GM12878 (cell line): Measurements from ENCODE around the gene TGM6.

ENCODE experiments used
- CREB1 ChIP-seq: IDR thresholded peaks from 2 replicates; pipeline ENCODE4 v1.6.1; 2012; ENCODE audit warnings: low read depth, mild to moderate bottlenecking, inconsistent platforms
- EGR1 ChIP-seq, 2 experiments: IDR thresholded peaks; 1 replicate in 1 of 2; 2 replicates in 1 of 2; pipeline ENCODE4 v1.6.1; 2011 to 2012; ENCODE audit warnings: low read depth in 2 of 2, low read length in 2 of 2, borderline replicate concordance in 1 of 2, mild to moderate bottlenecking in 1 of 2, moderate library complexity in 1 of 2
- EZH2 ChIP-seq: IDR thresholded peaks from 2 replicates; pipeline ENCODE4 v1.6.1; 2012; ENCODE audit warnings: low read depth, mild to moderate bottlenecking, control low read depth, inconsistent platforms, low read length, borderline replicate concordance; ENCODE audit not compliant: control insufficient read depth
- IKZF2 ChIP-seq, 2 experiments: fragments of 450-650 bp; IDR thresholded peaks; 2 replicates each; pipeline ENCODE4 v1.6.1; 2017; ENCODE audit warnings: mild to moderate bottlenecking in 2 of 2, moderate library complexity in 2 of 2
- MTA2 ChIP-seq: fragments of 450-650 bp; IDR thresholded peaks from 2 replicates; pipeline ENCODE4 v1.6.1; 2016; ENCODE audit warnings: low read depth, mild to moderate bottlenecking, moderate library complexity
- RB1 ChIP-seq: fragments of 450-650 bp; formaldehyde crosslinking; IDR thresholded peaks from 2 replicates; pipeline ENCODE4 v1.6.1; 2017; ENCODE audit warnings: mild to moderate bottlenecking, borderline replicate concordance
- SMAD5 ChIP-seq: IDR thresholded peaks from 2 replicates; pipeline ENCODE4 v1.6.1; 2016; ENCODE audit warnings: antibody characterized with exemption, low read depth
- SP1 ChIP-seq: IDR thresholded peaks from one replicate; pipeline ENCODE4 v1.6.1; 2011; ENCODE audit warnings: low read depth, low read length
- STAT1 ChIP-seq: fragments of 450-650 bp; conservative IDR thresholded peaks from 2 replicates; pipeline ENCODE4 v1.6.1; 2014; ENCODE audit warnings: antibody characterized with exemption, mild to moderate bottlenecking
- ZZZ3 ChIP-seq: IDR thresholded peaks from 2 replicates; pipeline ENCODE4 v1.6.1; 2011; ENCODE audit warnings: low read depth; ENCODE audit not compliant: control insufficient read depth, insufficient read length
- TF ChIP-seq, protein P1 (sequence below), 3 experiments: IDR thresholded peaks in 2 of 3; conservative IDR thresholded peaks in 1 of 3; 2 replicates each; pipeline ENCODE4 v1.5.1; 2011; ENCODE audit warnings: low read depth in 3 of 3, low read length in 3 of 3, mild to moderate bottlenecking in 3 of 3, control low read depth in 2 of 3, moderate library complexity in 2 of 3, inconsistent platforms in 1 of 3, mixed read lengths in 1 of 3; ENCODE audit not compliant: control insufficient read depth in 2 of 3, insufficient read depth in 1 of 3; ENCODE audit errors: extremely low read depth in 1 of 3
- TF ChIP-seq, protein P2 (sequence below): IDR thresholded peaks from 2 replicates; pipeline ENCODE4 v1.6.1; 2012; ENCODE audit warnings: low read depth, low read length, improper control_type of control experiment
- TF ChIP-seq, protein P3 (sequence below): fragments of 450-650 bp; formaldehyde crosslinking; IDR thresholded peaks from 2 replicates; pipeline ENCODE4 v1.4.0; 2022; ENCODE audit warnings: mild to moderate bottlenecking, moderate library complexity
- TF ChIP-seq, protein P4 (sequence below): IDR thresholded peaks from 2 replicates; pipeline ENCODE4 v1.6.1; 2011; ENCODE audit warnings: low read depth, mild to moderate bottlenecking, low read length, moderate library complexity, borderline replicate concordance; ENCODE audit errors: extremely low read depth

DNA sequence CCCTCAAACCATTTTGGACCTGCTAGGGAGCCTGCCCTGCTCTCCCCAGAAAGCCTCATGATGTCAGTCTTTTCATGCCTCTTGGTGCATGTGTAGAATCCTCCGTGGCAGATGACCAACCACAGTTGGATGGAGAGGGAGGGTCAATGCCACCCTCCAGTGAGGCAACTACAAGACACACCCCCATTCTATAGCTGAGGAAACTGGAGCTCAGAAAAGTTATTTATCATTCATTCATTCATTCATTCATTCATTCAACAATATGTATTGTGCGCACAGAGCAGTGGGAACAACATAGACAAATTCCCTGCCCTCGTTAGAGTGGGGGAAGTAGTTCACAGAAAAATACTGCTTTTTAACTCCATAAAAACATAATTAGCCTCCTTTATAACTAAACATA is 73.1 kb downstream of the TGM6 start:
- TF ChIP-seq, protein P1, sequence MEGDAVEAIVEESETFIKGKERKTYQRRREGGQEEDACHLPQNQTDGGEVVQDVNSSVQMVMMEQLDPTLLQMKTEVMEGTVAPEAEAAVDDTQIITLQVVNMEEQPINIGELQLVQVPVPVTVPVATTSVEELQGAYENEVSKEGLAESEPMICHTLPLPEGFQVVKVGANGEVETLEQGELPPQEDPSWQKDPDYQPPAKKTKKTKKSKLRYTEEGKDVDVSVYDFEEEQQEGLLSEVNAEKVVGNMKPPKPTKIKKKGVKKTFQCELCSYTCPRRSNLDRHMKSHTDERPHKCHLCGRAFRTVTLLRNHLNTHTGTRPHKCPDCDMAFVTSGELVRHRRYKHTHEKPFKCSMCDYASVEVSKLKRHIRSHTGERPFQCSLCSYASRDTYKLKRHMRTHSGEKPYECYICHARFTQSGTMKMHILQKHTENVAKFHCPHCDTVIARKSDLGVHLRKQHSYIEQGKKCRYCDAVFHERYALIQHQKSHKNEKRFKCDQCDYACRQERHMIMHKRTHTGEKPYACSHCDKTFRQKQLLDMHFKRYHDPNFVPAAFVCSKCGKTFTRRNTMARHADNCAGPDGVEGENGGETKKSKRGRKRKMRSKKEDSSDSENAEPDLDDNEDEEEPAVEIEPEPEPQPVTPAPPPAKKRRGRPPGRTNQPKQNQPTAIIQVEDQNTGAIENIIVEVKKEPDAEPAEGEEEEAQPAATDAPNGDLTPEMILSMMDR (IDR thresholded peaks at IDR 0.05 in 2 of 3, conservative IDR thresholded peaks at IDR 0.05 in 1 of 3; ENCODE audit: control insufficient read depth in 2 of 3, extremely low read depth in 1 of 3, insufficient read depth in 1 of 3, low read depth in 3 of 3, low read length in 3 of 3), result no peak
- TF ChIP-seq EGR1 (IDR thresholded peaks at IDR 0.05; ENCODE audit: borderline replicate concordance in 1 of 2, low read depth in 2 of 2, low read length in 2 of 2) (no peak), RB1 (no peak), EZH2 (no peak), SMAD5 (no peak), MTA2 (no peak), ZZZ3 (no peak), STAT1 (no peak), SP1 (no peak), CREB1 (no peak), IKZF2 (IDR thresholded peaks at IDR 0.05) (no peak)
- TF ChIP-seq, protein P2, sequence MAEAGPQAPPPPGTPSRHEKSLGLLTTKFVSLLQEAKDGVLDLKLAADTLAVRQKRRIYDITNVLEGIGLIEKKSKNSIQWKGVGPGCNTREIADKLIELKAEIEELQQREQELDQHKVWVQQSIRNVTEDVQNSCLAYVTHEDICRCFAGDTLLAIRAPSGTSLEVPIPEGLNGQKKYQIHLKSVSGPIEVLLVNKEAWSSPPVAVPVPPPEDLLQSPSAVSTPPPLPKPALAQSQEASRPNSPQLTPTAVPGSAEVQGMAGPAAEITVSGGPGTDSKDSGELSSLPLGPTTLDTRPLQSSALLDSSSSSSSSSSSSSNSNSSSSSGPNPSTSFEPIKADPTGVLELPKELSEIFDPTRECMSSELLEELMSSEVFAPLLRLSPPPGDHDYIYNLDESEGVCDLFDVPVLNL, result no peak
- TF ChIP-seq, protein P3, sequence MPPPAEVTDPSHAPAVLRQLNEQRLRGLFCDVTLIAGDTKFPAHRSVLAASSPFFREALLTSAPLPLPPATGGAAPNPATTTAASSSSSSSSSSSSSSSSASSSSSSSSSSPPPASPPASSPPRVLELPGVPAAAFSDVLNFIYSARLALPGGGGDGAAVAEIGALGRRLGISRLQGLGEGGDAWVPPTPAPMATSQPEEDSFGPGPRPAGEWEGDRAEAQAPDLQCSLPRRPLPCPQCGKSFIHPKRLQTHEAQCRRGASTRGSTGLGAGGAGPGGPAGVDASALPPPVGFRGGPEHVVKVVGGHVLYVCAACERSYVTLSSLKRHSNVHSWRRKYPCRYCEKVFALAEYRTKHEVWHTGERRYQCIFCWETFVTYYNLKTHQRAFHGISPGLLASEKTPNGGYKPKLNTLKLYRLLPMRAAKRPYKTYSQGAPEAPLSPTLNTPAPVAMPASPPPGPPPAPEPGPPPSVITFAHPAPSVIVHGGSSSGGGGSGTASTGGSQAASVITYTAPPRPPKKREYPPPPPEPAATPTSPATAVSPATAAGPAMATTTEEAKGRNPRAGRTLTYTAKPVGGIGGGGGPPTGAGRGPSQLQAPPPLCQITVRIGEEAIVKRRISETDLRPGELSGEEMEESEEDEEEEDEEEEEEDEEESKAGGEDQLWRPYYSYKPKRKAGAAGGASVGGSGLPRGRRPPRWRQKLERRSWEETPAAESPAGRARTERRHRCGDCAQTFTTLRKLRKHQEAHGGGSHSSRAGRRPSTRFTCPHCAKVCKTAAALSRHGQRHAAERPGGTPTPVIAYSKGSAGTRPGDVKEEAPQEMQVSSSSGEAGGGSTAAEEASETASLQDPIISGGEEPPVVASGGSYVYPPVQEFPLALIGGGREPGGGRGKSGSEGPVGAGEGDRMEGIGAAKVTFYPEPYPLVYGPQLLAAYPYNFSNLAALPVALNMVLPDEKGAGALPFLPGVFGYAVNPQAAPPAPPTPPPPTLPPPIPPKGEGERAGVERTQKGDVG (CRISPR knock-in tag), result no peak
- TF ChIP-seq, protein P4, sequence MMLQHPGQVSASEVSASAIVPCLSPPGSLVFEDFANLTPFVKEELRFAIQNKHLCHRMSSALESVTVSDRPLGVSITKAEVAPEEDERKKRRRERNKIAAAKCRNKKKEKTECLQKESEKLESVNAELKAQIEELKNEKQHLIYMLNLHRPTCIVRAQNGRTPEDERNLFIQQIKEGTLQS, result no peak
